Heart right ventricle (tissue), 16 donors: ENCODE measurements around the gene OTUD6A. TPM values are rescaled to one million over a fixed set of nuclear protein-coding genes. Genes with fewer than 3 reads are reported as not detected.

Source experiments
- ATAC-seq, 8 donors: fragments of 200-7000 bp; cut with Tn5 transposase; one replicate each; pipeline ENCODE4 v1.9.1; 2020; ENCODE audit warnings: mild to moderate bottlenecking in 8 of 8, moderate library complexity in 8 of 8, moderate number of reproducible peaks in 1 of 8
- DNase-seq, 2 donors: peaks; one replicate each; pipeline ENCODE4 v3.0.0-alpha.2; 2020
- H3K27ac ChIP-seq, 10 donors: fragments of 200-600 bp; sonication (generic) in 2 of 10; one replicate each; pipeline versions ENCODE4 v1.5.0 to v1.8.0; 2020 to 2022; ENCODE audit warnings: mild to moderate bottlenecking in 3 of 10
- H3K27me3 ChIP-seq, 7 donors: fragments of 200-600 bp; one replicate each; pipeline ENCODE4 v1.8.0; 2021 to 2022; ENCODE audit warnings: mild to moderate bottlenecking in 2 of 7
- H3K36me3 ChIP-seq, 9 donors: fragments of 200-600 bp; sonication (generic) in 1 of 9; one replicate each; pipeline versions ENCODE4 v1.5.0 to v1.8.0; 2020 to 2022; ENCODE audit warnings: mild to moderate bottlenecking in 2 of 9
- H3K4me1 ChIP-seq, 9 donors: fragments of 200-600 bp; sonication (generic) in 1 of 9; one replicate each; pipeline versions ENCODE4 v1.5.0 to v1.8.0; 2020 to 2022; ENCODE audit warnings: mild to moderate bottlenecking in 4 of 9
- H3K4me3 ChIP-seq, 10 donors: fragments of 200-600 bp; sonication (generic) in 2 of 10; one replicate each; pipeline versions ENCODE4 v1.5.0 to v1.8.0; 2020 to 2022; ENCODE audit warnings: mild to moderate bottlenecking in 7 of 10, moderate library complexity in 2 of 10
- H3K9me3 ChIP-seq, 11 donors: fragments of 200-600 bp in 10 of 11; sonication (generic) in 2 of 11; one replicate each; pipeline versions ENCODE4 v1.5.0 to v1.8.0; 2013 to 2022; ENCODE audit warnings: mild to moderate bottlenecking in 2 of 11, control low read depth in 1 of 11, moderate library complexity in 1 of 11
- CTCF ChIP-seq, 9 donors: fragments of 200-600 bp; sonication (generic) in 2 of 9; IDR thresholded peaks; one replicate each; pipeline versions ENCODE4 v1.5.0 to v1.8.0; 2021 to 2022; ENCODE audit warnings: antibody characterized with exemption in 9 of 9, mild to moderate bottlenecking in 5 of 9, moderate library complexity in 1 of 9
- WGBS, 2 donors: extraction: QIAGEN DNeasy Blood & Tissue Kit; methylation state at CpG; one replicate each; pipeline ENCODE4 v1.1.7; 2013; ENCODE audit warnings: inconsistent platforms in 1 of 2; 5-methylcytosine and 5-hydroxymethylcytosine counted together
- intact Hi-C, 10 donors: fragments of 100-400 bp; cut with DNase I; formaldehyde crosslinking; loops; one replicate each; pipeline versions ENCODE4 v1.11.1 to v1.14.2; 2022
- polyA plus RNA-seq, 2 donors: library from polyadenylated mRNA; stranded (reverse); fragments of 200-250 nt; gene quantifications; one replicate each; pipeline ENCODE4 v1.2.3, GENCODE V29; 2013
- total RNA-seq, 10 donors: library from RNA; stranded (reverse); fragmentation: NEBNext Ultra II Directional in 3 of 10; extraction: Animal tissue kit (Norgen Biotek cat#: 25700) in 3 of 10; gene quantifications; one replicate each; pipeline versions ENCODE4 v1.2.1 to v1.2.4, GENCODE V29; 2021 to 2023
- donor health status: Arrhythmogenic right ventricular cardiomyopathy.
- donor health status: ischemic (EF 13 %, LVEDD 7.1; RV severe dilation, severe dysfunction).
- donor health status: healthy with polysubstance abuse.
- donor health status: DM: no; HTN: yes; CAD: no.
- donor health status: DM: no; HTN: no; CAD: no.
- donor health status: ischemic (EF 25% LVEDD 6.9; RV normal size, moderate dysfunction).
- donor health status: ischemic (EF 25% LVEDD 5.7; RV mildly dilated, moderate dysfunction).
- donor health status: healthy.
- donor health status: DM: yes; HTN: yes; CAD: no.
- donor health status: Ischemic cardiomyopathy.
- donor health status: ischemic (EF 35%, LVEDD 5.7; RV mildly dilated, moderate dysfunction).
- donor health status: nonischemic (EF 11% LVEDD 7.7; RV severe dilation, severe dysfunction).
- donor health status: DM: yes; HTN: yes; CAD: no.
- donor health status: PGD.
- donor health status: ischemic (EF 29% LVEDD 5.4; RV normal size, mild dysfunction).
- donor health status: nonischemic (EF 23%, LVEDD 6.1; RV moderate dilation, normal function).

Gene OTUD6A
- total and polyA plus RNA-seq, 12 donors: not detected

- Histone ChIP-seq H3K9me3 (peaks cover 0 to 13% (median 0%) of the 10 kb centered on the region in 11 donors), H3K4me1 (peaks cover 0 to 5% (median 0%) of the 10 kb centered on the region in 9 donors), H3K27ac (no peak overlapping the region), H3K4me3 (no peak overlapping the region), H3K27me3 (peaks cover 0 to 58% (median 0%) of the 10 kb centered on the region in 7 donors), H3K36me3 (no peaks in the 10 kb centered on the region)
- TF ChIP-seq CTCF (IDR thresholded peaks at IDR 0.05): no peak
- intact Hi-C loops: no loop called here
- no peak for ATAC-seq
- no peak for DNase-seq
- 55 to 56% methylated on average over 3 of the region's 3 CpGs for WGBS, 2 donors
Measured at GRCh38 chrX:70079870-70080269, 17.6 kb downstream of the OTUD6A start.

- TF ChIP-seq CTCF (IDR thresholded peaks at IDR 0.05): no peak
- ATAC-seq (no peak), DNase-seq (no peak)
- no peaks in the 10 kb centered on the region for H3K36me3 ChIP-seq
- H3K9me3 ChIP-seq: peaks cover 0 to 5% (median 0%) of the 10 kb centered on the region in 11 donors
- intact Hi-C loops: no loop called here
- H3K27me3 ChIP-seq: peaks cover 0 to 54% (median 0%) of the 10 kb centered on the region in 7 donors
- no peak overlapping the region for H3K4me3 ChIP-seq
- H3K27ac ChIP-seq: no peak overlapping the region
- 70 to 74% methylated on average over 4 of the region's 4 CpGs for WGBS, 2 donors
- peaks cover 0 to 6% (median 0%) of the 10 kb centered on the region in 9 donors for H3K4me1 ChIP-seq
Measured at GRCh38 chrX:70082723-70083122, 20.5 kb downstream of the OTUD6A start.

GRCh38 chrX:70084592-70085240, 22.5 kb downstream of the OTUD6A start:
- Histone ChIP-seq H3K27me3 (peaks cover 0 to 37% (median 0%) of the 10 kb centered on the region in 7 donors), H3K4me3 (no peak overlapping the region), H3K4me1 (peaks cover 0 to 17% (median 3%) of the 10 kb centered on the region in 9 donors), H3K9me3 (no peaks in the 10 kb centered on the region), H3K27ac (no peak overlapping the region), H3K36me3 (no peaks in the 10 kb centered on the region)
- no peak for TF ChIP-seq CTCF (IDR thresholded peaks at IDR 0.05)
- WGBS, 2 donors: 61 to 68% methylated on average over 5 of the region's 5 CpGs
- peak in 2 of 8 donors; percentile 57 to 62 for ATAC-seq
- no peak for DNase-seq
- intact Hi-C loops: no loop called here

- WGBS, 2 donors: 40 to 44% methylated on average over 11 of the region's 11 CpGs
- TF ChIP-seq CTCF (IDR thresholded peaks at IDR 0.05): no peak
Measured at GRCh38 chrX:70087857-70088630, 25.8 kb downstream of the OTUD6A start.

More at GRCh38 chrX:70087857-70088630, 25.8 kb downstream of the OTUD6A start:
- intact Hi-C loops: no loop called here
- H3K36me3 ChIP-seq: no peaks in the 10 kb centered on the region
- H3K9me3 ChIP-seq: no peaks in the 10 kb centered on the region
- H3K27me3 ChIP-seq: peaks cover 0 to 14% (median 0%) of the 10 kb centered on the region in 7 donors
- H3K4me1 ChIP-seq: peaks cover 0 to 19% (median 3%) of the 10 kb centered on the region in 9 donors
- peak overlapping the region in 3 of 10 donors; percentile 5 to 36 (median 34) for H3K27ac ChIP-seq
- ATAC-seq: peak in 5 of 8 donors; percentile 22 to 77 (median 46)
- no peak for DNase-seq
- no peak overlapping the region for H3K4me3 ChIP-seq
